NCI-H2107 (cell line): ENCODE results near the gene PPIL4.
"Not testable (repeated sequence)": the region's sequence is repeated elsewhere in the genome, so short reads cannot be mapped to it uniquely, and the experiment has no call there.

Source experiments
- DNase-seq: peaks from one replicate; lab custom pipeline; 2025; lab: John Stamatoyannopoulos, UW

The PPIL4 gene

GRCh38 chr6:149483849-149484655 lies 61.8 kb downstream of the PPIL4 start:
- DNase-seq, result no peak

DNA sequence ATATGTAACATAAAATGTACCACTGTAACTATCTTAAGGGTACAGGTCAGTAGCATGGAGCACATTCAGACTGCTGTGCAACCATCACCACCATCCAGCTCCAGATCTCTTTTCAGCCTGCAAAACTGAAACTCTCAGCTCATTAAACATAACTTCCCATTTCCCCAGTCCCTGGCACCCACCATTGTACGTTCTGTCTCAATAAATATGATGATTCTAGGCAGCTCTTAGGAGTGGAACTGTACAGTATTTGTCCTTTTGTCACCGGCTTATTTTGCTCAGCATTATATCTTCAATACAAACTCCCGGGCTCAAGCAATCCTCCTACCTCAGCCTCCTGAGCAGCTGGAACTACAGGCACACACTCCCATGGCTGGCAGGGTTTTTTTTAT lies 62.5 kb downstream of the PPIL4 start:
- no peak for DNase-seq

DNA sequence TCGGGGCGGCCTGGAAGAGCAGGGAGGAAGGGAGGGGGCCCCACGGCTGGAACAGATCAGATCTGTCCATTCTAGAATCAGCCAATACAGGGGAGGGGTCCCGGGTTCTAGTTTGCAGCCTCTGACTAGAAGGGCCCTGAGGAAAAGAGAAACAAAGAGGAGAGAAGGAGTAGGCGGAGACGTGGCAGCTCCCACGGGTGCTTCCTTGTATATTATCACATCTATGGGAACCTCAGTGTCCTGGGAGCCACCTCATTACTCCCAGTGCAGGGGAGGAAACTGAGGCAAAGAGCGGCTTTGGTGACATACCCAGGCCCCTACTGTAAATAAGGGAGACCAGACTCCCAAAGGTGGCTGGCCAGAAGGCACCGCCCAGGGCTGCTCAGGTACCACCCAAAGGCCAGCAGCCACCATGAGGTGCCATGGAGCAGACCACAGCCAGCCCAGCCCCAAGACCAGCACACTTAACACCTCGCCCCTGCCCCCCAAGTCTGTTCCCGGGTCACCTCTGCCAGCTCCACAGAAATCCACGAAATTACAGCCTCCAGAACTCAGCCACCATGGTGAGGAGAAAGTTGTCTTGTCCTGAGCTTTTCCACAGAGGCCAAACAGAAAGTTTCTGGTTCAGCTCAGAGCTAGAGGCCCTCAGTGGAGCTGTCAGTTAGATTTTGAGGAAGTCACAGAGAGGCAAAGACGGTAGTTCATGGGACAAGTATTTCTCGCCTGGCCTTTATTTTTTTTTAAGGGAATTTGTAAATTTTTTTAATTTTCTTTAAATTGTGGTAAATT lies 63.1 kb downstream of the PPIL4 start:
- DNase-seq, result no peak

- no peak for DNase-seq
Observed at GRCh38 chr6:149480502-149481280, 65.2 kb downstream of the PPIL4 start.

- no peak for DNase-seq
Observed at GRCh38 chr6:149478631-149479314, 67.1 kb downstream of the PPIL4 start.

GRCh38 chr6:149477544-149477943 lies 68.3 kb downstream of the PPIL4 start:
- DNase-seq, result no peak

- no peak for DNase-seq
Observed at GRCh38 chr6:149476789-149477455, 68.9 kb downstream of the PPIL4 start.

DNA sequence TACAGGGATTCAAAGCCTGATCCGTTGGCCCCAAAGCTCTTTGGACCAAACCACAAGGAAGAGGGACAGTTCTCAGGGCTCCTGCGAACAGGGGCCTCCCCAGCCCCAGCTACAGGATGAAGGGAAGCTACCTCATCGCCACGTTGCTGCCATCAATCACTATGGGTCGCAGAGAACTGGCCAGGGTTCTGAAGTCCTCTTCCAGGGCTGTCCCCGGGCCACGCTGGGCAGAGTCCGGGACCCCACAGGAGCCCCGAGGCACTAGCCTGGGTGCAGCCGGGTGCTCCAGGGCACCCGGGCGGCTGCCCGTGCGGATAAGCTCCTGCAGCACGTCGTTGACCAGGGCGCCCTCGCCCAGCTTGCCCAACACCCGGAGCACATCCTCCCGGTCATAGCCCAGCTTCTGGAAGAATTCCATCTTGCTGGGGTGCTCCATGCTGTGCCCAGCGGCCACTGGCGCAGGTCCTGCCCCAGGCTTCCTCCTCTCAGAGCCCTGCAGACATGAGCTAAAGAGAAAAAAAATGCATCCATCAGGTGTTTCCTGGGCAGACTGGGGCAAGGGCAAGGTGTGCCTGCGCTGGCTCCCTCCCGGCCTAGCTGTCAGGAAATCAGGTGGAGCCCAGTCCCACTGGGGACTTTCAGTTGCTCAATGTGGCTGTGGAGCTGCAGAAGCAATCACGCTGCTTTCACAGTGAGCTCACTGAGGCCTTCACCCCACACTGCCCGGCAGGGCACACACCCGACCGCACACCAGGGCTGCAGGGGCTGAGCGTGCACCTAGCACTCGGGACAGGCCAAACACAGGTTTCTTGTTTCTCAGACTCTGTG lies 71.5 kb downstream of the PPIL4 start:
- no peak for DNase-seq

- no peak for DNase-seq
Observed at GRCh38 chr6:149473080-149474052, 72.5 kb downstream of the PPIL4 start.

DNA sequence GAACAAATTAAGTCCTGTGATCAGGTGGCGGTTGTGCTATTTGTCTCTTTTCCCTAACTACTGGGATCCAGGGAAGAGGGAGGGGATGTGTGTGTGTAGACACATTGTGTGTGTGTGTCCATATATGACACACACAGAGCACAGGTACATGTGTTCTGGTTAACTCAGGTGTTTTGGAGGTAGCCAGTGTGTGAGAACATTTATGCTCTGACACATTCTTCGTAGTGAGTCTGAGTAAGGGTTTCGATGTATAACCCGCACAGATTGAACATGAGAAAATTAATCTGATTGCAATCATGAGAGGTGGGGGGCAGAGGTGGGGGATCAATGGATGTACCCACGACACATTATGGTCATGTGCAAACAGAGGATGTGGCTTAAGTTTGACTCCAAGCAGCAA lies 73.6 kb downstream of the PPIL4 start:
- no peak for DNase-seq

DNA sequence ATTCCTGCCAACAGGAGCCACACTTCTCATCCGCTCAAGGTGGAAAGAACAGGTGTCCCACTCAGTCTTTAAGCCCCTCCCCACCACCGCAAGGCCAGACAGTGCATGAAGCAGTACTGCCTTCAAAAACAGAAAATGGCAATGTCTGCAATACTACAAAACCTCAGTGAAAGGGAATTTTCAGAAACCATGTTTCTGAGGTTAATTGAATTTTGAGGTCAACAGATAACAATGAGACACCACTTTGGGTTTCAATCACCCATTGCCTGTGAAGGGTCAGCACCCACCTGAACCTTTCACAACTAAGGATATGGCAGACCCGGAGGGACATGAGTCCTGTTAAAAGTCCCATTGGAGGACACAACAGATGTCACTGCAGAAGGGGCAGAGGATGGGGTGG lies 74.0 kb downstream of the PPIL4 start:
- no peak for DNase-seq

- DNase-seq, result no peak
Observed at GRCh38 chr6:149470948-149471347, 74.9 kb downstream of the PPIL4 start.

GRCh38 chr6:149468179-149468578 lies 77.7 kb downstream of the PPIL4 start:
- DNase-seq, result no peak

GRCh38 chr6:149467265-149467664 lies 78.6 kb downstream of the PPIL4 start:
- DNase-seq, result no peak

DNA sequence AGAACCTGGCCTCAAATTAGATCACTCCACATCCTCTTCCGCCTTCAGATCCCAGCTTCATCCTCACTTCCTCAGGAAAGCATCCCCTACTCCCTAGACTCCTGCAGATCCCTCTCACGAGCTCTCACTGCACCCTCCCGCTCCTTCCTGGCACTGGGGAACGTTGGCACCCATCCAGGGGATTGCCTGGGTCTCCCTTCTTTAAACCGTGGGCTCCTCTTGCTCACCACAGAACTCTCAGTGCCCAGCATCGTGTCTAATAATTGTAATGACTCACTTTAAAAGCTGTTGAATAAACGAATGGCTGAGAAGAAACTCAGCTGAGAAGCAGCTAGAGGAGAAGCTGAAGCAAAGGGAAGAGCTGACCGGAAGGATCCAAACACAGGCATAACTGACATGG lies 81.4 kb downstream of the PPIL4 start:
- DNase-seq, result no peak

GRCh38 chr6:149463781-149464180 lies 82.1 kb downstream of the PPIL4 start:
- no peak for DNase-seq

DNA sequence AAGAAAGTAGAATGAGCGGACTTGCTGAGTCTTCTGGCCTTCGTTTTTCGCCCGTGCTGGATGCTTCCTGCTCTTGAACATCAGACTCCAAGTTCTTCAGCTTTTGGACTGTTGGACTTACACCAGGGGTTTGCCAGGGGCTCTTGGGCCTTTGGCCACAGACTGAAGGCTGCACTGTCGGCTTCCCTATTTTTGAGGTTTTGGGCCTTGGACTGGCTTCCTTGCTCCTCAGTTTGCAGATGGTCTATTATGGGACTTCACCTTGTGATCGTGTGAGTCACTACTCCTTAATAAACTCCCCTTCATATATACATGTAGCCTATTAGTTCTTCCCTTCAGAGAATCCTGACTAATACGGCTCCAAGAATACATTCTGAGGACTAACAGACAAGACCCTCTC lies 83.1 kb downstream of the PPIL4 start:
- DNase-seq, result not testable (repeated sequence)

DNA sequence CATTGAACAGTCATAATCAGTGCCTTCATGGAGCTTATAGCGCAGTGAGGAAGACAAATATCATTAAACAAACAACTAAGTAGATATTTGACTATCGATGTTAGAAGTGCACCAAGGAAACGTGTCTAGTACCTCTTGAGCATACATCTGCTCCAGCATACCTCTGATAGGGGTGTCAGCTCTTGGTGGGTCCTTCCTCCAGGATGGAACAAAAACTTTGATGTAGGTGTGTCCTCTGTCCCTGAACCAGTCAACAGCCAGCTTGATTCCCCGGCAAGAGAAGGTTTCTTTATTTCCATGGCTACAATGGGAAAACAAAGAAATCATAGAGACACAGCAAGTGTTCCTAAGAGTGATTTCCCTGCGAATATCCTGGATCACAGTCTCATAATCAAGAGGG lies 84.2 kb downstream of the PPIL4 start:
- DNase-seq, result no peak

DNA sequence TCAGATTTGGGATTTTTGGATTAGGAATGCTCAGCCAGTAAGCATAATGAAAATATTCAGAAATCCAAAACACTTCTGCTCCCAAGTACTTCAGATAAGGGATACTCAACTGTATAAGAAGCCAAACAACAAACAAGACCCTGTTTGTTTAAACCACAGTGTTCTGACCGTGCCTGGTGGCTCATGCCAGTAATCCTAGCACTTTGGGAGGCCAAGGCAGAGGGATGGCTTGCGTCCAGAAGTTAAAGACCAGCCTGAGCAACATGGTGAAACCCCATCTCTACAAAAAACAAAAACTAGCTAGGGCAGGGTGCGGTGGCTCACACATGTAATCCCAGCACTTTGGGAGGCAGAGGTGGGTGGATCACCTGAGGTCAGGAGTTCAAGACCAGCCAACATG lies 85.6 kb downstream of the PPIL4 start:
- not testable (repeated sequence) for DNase-seq
